ENCODE measurements around the gene ALDH1L1.

ALDH1L1 gene

DNA sequence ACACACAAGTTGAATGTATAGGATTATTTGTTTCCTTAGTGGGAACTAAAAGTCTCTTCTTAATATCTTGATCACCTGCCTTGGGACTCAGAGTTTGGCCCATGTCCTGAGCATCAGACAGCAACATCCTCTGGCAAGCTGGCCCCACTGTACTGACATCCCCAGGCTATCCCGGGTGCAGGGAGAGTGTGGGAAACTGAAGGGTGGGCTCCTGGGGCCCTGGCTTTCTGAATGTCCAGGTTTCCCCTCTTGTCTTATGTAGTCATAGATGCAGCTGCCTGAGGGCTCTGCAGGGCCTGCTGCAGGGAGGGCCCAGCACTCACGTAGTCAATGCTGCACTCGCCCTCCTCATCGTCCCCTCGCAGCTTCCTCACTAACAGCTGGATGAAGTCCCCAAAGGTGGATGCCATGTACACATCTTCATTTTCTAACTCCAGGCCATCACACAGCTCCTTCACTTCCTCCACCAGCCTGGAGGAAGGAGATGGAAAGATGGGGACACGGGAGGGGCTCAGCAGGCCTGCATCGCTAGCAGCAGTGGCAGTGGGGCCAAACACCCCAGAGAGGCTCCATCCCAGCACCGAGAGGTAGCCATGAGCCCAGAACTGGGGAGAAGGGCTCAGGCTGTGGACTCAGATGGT is 42.8 kb downstream of the ALDH1L1 start:
- TF ChIP-seq EZH2phosphoT487 (conservative IDR thresholded peaks at IDR 0.05; ENCODE audit: low read length) = no peak
- TF ChIP-seq, protein P1, sequence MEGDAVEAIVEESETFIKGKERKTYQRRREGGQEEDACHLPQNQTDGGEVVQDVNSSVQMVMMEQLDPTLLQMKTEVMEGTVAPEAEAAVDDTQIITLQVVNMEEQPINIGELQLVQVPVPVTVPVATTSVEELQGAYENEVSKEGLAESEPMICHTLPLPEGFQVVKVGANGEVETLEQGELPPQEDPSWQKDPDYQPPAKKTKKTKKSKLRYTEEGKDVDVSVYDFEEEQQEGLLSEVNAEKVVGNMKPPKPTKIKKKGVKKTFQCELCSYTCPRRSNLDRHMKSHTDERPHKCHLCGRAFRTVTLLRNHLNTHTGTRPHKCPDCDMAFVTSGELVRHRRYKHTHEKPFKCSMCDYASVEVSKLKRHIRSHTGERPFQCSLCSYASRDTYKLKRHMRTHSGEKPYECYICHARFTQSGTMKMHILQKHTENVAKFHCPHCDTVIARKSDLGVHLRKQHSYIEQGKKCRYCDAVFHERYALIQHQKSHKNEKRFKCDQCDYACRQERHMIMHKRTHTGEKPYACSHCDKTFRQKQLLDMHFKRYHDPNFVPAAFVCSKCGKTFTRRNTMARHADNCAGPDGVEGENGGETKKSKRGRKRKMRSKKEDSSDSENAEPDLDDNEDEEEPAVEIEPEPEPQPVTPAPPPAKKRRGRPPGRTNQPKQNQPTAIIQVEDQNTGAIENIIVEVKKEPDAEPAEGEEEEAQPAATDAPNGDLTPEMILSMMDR (IDR thresholded peaks at IDR 0.05; ENCODE audit: insufficient read depth, low read length, poor library complexity, severe bottlenecking) = no peak
- H3K36me3 ChIP-seq (ENCODE audit: low read length) = no peaks in the 10 kb centered on the region
- no peak overlapping the region for H3K9ac ChIP-seq (ENCODE audit: low read length)
- H3K9me2 ChIP-seq (replicated peaks; ENCODE audit: insufficient read depth, low read length) = no peaks in the 10 kb centered on the region
- H3K27me3 ChIP-seq (ENCODE audit: low read length) = no peaks in the 10 kb centered on the region
- H3K4me3 ChIP-seq (ENCODE audit: insufficient read depth, low read length, poor library complexity, severe bottlenecking) = no peak overlapping the region
- H4K20me1 ChIP-seq (ENCODE audit: low read depth, low read length) = no peaks in the 10 kb centered on the region
- no peaks in the 10 kb centered on the region for H3F3A ChIP-seq (ENCODE audit: insufficient read depth)
- no peaks in the 10 kb centered on the region for H3K79me2 ChIP-seq (ENCODE audit: insufficient read depth, low read length)
- H3K27ac ChIP-seq (ENCODE audit: low read depth, low read length) = no peak overlapping the region
- no peak overlapping the region for H3K4me2 ChIP-seq (ENCODE audit: low read depth, low read length, poor library complexity, severe bottlenecking)
- H2AFZ ChIP-seq (ENCODE audit: low read depth, low read length, severe bottlenecking) = no peak overlapping the region
- no peaks in the 10 kb centered on the region for H3K9me3 ChIP-seq (ENCODE audit: insufficient read depth, low read length)

DNA sequence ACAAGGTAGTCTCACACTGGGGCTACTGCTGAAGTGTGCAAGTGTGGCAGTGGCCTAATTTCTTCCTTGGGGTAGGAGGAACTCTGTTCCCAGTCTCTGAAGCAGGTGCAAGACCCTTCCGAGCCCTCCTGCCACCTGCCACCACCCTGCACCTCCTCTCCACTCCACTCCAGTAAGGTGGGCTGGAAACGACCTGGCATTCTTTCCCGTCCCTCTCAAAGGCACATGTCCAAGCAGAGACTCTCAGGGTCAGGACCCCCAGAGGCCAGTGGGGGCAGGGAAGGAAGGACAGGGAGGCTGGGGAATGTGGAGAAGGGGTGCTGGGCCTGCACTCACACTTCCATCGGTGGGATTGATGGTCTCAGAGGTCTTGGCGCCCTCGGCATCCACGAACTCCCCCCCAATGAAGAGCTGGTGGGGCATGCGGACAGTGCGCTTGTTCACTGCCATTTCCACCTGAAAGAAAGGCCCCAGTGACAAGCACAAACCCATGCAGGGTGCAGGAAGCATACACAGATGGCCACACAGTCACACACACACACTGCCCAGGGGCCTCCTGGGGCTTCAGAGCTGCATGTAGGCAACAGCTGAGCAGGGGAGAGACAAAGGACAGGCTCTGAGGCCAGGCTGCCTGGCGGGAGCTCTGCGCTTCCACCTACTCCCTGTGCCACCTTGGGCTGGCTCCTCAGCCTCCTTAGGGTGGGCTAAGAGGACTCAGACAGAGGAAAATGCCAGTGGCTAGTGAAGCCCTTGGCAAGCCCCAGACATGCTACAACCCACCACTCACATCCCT is 43.8 kb downstream of the ALDH1L1 start:
- TF ChIP-seq EZH2phosphoT487 (conservative IDR thresholded peaks at IDR 0.05; ENCODE audit: low read length) = no peak
- TF ChIP-seq, protein P1 (IDR thresholded peaks at IDR 0.05; ENCODE audit: insufficient read depth, low read length, poor library complexity, severe bottlenecking) = no peak
- Histone ChIP-seq H3K9me2 (replicated peaks; ENCODE audit: insufficient read depth, low read length) (no peaks in the 10 kb centered on the region), H3K79me2 (ENCODE audit: insufficient read depth, low read length) (no peaks in the 10 kb centered on the region), H4K20me1 (ENCODE audit: low read depth, low read length) (no peaks in the 10 kb centered on the region), H3F3A (ENCODE audit: insufficient read depth) (no peaks in the 10 kb centered on the region), H3K9me3 (ENCODE audit: insufficient read depth, low read length) (no peaks in the 10 kb centered on the region), H2AFZ (ENCODE audit: low read depth, low read length, severe bottlenecking) (no peak overlapping the region), H3K9ac (ENCODE audit: low read length) (no peak overlapping the region), H3K36me3 (ENCODE audit: low read length) (no peaks in the 10 kb centered on the region), H3K27ac (ENCODE audit: low read depth, low read length) (no peak overlapping the region), H3K4me2 (ENCODE audit: low read depth, low read length, poor library complexity, severe bottlenecking) (no peak overlapping the region), H3K27me3 (ENCODE audit: low read length) (no peaks in the 10 kb centered on the region), H3K4me3 (ENCODE audit: insufficient read depth, low read length, poor library complexity, severe bottlenecking) (no peak overlapping the region)

DNA sequence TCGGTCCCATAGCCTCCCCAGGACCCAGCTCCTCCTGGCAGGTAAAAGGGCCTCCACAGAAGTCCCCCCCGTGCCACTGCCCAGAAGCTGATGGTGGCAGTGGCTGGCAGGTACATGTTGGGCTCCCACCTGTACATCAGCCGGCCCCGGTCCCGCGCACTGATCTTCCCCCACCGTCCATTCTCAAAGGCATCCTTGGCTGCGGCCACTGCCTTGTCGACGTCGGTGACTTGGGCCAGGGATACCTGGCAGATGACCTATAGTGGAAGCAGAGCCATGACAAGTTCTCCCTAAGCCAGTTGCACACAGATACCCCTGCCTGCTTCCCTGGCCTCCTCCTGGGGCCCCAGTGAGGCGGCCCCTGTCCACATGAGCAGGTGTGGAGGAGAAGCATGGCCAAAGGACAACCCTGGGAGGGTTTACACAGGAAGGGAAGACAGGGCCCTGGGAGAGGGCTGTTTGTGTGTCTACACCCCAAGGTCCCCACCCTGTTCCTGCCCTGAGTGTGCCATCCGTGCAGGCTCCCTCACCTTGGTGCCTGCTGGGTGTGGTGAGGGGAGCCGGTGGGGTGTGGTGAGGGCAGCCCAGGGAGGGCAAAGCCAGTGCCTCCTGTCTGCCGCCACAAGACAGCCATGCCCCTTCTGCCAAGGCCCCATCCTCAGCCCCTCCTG is 44.8 kb downstream of the ALDH1L1 start:
- TF ChIP-seq, protein P1 (IDR thresholded peaks at IDR 0.05; ENCODE audit: insufficient read depth, low read length, poor library complexity, severe bottlenecking) = no peak
- TF ChIP-seq EZH2phosphoT487 (conservative IDR thresholded peaks at IDR 0.05; ENCODE audit: low read length) = no peak
- no peak overlapping the region for H3K4me2 ChIP-seq (ENCODE audit: low read depth, low read length, poor library complexity, severe bottlenecking)
- no peak overlapping the region for H3K27ac ChIP-seq (ENCODE audit: low read depth, low read length)
- no peak overlapping the region for H3K4me3 ChIP-seq (ENCODE audit: insufficient read depth, low read length, poor library complexity, severe bottlenecking)
- no peaks in the 10 kb centered on the region for H4K20me1 ChIP-seq (ENCODE audit: low read depth, low read length)
- no peak overlapping the region for H3K9ac ChIP-seq (ENCODE audit: low read length)
- no peak overlapping the region for H2AFZ ChIP-seq (ENCODE audit: low read depth, low read length, severe bottlenecking)
- H3K79me2 ChIP-seq (ENCODE audit: insufficient read depth, low read length) = no peaks in the 10 kb centered on the region
- H3K9me3 ChIP-seq (ENCODE audit: insufficient read depth, low read length) = no peaks in the 10 kb centered on the region
- H3K9me2 ChIP-seq (replicated peaks; ENCODE audit: insufficient read depth, low read length) = no peaks in the 10 kb centered on the region
- H3F3A ChIP-seq (ENCODE audit: insufficient read depth) = no peaks in the 10 kb centered on the region
- no peaks in the 10 kb centered on the region for H3K27me3 ChIP-seq (ENCODE audit: low read length)
- H3K36me3 ChIP-seq (ENCODE audit: low read length) = no peaks in the 10 kb centered on the region

All from SU-DHL-6 (cell line).